CD4-positive, alpha-beta memory T cell (primary cell): ENCODE measurements around the gene PHF20. TPM values are rescaled to one million over a fixed set of nuclear protein-coding genes. Genes with fewer than 3 reads are reported as not detected.
"Not testable (repeated sequence)": the region's sequence is repeated elsewhere in the genome, so short reads cannot be mapped to it uniquely, and the experiment has no call there.

Source experiments
- CTCF ChIA-PET: fragments of 350-600 bp; sonication (Branson Sonifier 250); formaldehyde crosslinking; loops from one replicate; lab custom pipeline; 2021; ENCODE audit warnings: inconsistent platforms; ENCODE audit not compliant: partially characterized antibody; lab: Charles Lee
- POLR2A ChIA-PET: fragments of 350-600 bp; sonication (Branson Sonifier 250); formaldehyde crosslinking; loops from one replicate; lab custom pipeline; 2021; ENCODE audit not compliant: partially characterized antibody; lab: Charles Lee
- DNase-seq, 5 donors: peaks; one replicate each; pipeline versions ENCODE4 v3.0.0 to v3.0.0-alpha.2; 2020 to 2022; ENCODE audit warnings: mixed read lengths in 1 of 5
- H3K27ac ChIP-seq: one replicate; pipeline ENCODE4 v1.7.0; 2013; ENCODE audit warnings: low read depth, low read length
- H3K27me3 ChIP-seq: 2 replicates; pipeline ENCODE4 v1.7.0; 2013; ENCODE audit warnings: mild to moderate bottlenecking, low read length, moderate library complexity; ENCODE audit not compliant: insufficient read depth
- H3K36me3 ChIP-seq: 2 replicates; pipeline ENCODE4 v1.7.0; 2013; ENCODE audit warnings: mild to moderate bottlenecking, low read length, moderate library complexity; ENCODE audit not compliant: insufficient read depth
- H3K4me1 ChIP-seq: 2 replicates; pipeline ENCODE4 v1.7.0; 2013; ENCODE audit warnings: mild to moderate bottlenecking, low read length, moderate library complexity; ENCODE audit not compliant: insufficient read depth
- H3K4me3 ChIP-seq, 2 donors: one replicate each; pipeline ENCODE4 v1.7.0; 2013; ENCODE audit warnings: low read length in 2 of 2, mild to moderate bottlenecking in 1 of 2
- H3K9me3 ChIP-seq, 2 donors: one replicate each; pipeline ENCODE4 v1.7.0; 2013; ENCODE audit warnings: low read length in 2 of 2, control low read depth in 1 of 2; ENCODE audit not compliant: control insufficient read depth in 1 of 2
- H3K27ac Mint-ChIP-seq, 7 donors: one replicate each; pipeline ENCODE4 v1.8.0; 2020 to 2021; ENCODE audit warnings: mixed read lengths in 7 of 7, mild to moderate bottlenecking in 6 of 7, inconsistent platforms in 3 of 7, moderate library complexity in 3 of 7
- H3K27me3 Mint-ChIP-seq, 2 donors: one replicate each; pipeline ENCODE4 v1.8.0; 2020 to 2021; ENCODE audit warnings: mixed read lengths in 2 of 2
- H3K36me3 Mint-ChIP-seq, 2 donors: one replicate each; pipeline ENCODE4 v1.8.0; 2020 to 2021; ENCODE audit warnings: mixed read lengths in 2 of 2, inconsistent platforms in 1 of 2, mild to moderate bottlenecking in 1 of 2
- H3K4me1 Mint-ChIP-seq, 4 donors: one replicate each; pipeline ENCODE4 v1.8.0; 2020 to 2021; ENCODE audit warnings: mixed read lengths in 4 of 4, mild to moderate bottlenecking in 1 of 4
- H3K4me3 Mint-ChIP-seq, 8 donors: one replicate each; pipeline ENCODE4 v1.8.0; 2020 to 2021; ENCODE audit warnings: mixed read lengths in 8 of 8, mild to moderate bottlenecking in 7 of 8, moderate library complexity in 6 of 8, inconsistent platforms in 3 of 8
- H3K9me3 Mint-ChIP-seq, 8 donors: one replicate each; pipeline ENCODE4 v1.8.0; 2020 to 2021; ENCODE audit warnings: mixed read lengths in 8 of 8, mild to moderate bottlenecking in 5 of 8, inconsistent platforms in 3 of 8, moderate library complexity in 1 of 8
- intact Hi-C: fragments of 100-400 bp; cut with micrococcal nuclease; formaldehyde crosslinking; loops from one replicate; pipeline ENCODE4 v1.15.1; 2023
- polyA plus RNA-seq, 2 donors: library from polyadenylated mRNA; unstranded; fragments of 300-500 nt; fragmentation: Illumina TruSeq; gene quantifications; one replicate each; pipeline ENCODE4 v1.2.3, GENCODE V29; 2021
- total RNA-seq, 2 experiments: library from RNA; stranded (reverse); gene quantifications; one replicate each; pipeline ENCODE4 v1.2.3, GENCODE V29; 2021

The PHF20 gene
- total and polyA plus RNA-seq, 4 experiments from 2014 or later: 72.9 to 126 (median 94.2) TPM

DNA sequence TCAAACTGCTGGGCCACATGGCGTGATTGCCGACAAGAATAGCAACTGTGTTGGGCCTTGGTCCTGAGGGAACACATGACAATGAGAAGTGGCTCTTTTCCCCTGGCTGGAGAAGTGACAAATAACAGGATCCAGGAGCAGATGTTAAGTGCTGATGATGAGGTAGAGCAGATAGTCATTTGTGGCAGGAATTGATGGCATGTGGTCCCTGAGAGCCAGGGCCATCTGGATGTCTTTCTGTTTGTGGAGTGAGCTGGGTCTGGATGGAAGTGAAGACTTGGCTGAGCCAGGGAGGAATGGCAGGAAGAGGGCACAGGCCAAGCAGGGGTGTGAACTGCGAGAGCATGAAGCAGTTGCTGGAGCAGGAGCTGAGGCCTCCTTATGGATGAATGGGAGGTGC lies 114.7 kb downstream of the PHF20 start:
- no peaks in the 10 kb centered on the region for H3K4me1 ChIP-seq
- peaks cover 4% of the 10 kb centered on the region for H3K36me3 ChIP-seq
- no peak overlapping the region for H3K4me3 ChIP-seq
- POLR2A ChIA-PET: no interaction called here
- no peaks in the 10 kb centered on the region for H3K9me3 Mint-ChIP-seq
- H3K27ac ChIP-seq: no peak overlapping the region
- peak overlapping the region in 3 of 7 donors; percentile 15 to 80 (median 69) for H3K27ac Mint-ChIP-seq
- H3K27me3 ChIP-seq: no peaks in the 10 kb centered on the region
- H3K36me3 Mint-ChIP-seq: peaks cover 0 to 23% of the 10 kb centered on the region in 2 donors
- no peak overlapping the region for H3K4me3 Mint-ChIP-seq
- no peaks in the 10 kb centered on the region for H3K9me3 ChIP-seq
- intact Hi-C loops: no loop called here
- no peak for DNase-seq
- no peaks in the 10 kb centered on the region for H3K27me3 Mint-ChIP-seq
- peaks cover 4 to 6% (median 6%) of the 10 kb centered on the region in 4 donors for H3K4me1 Mint-ChIP-seq
- CTCF ChIA-PET: interaction anchor here (1.6 to 5.3 kb wide), 2 partner anchors 147 to 423 kb away, joined by 5 to 47 read pairs; no protein-coding TSS in a partner anchor

DNA sequence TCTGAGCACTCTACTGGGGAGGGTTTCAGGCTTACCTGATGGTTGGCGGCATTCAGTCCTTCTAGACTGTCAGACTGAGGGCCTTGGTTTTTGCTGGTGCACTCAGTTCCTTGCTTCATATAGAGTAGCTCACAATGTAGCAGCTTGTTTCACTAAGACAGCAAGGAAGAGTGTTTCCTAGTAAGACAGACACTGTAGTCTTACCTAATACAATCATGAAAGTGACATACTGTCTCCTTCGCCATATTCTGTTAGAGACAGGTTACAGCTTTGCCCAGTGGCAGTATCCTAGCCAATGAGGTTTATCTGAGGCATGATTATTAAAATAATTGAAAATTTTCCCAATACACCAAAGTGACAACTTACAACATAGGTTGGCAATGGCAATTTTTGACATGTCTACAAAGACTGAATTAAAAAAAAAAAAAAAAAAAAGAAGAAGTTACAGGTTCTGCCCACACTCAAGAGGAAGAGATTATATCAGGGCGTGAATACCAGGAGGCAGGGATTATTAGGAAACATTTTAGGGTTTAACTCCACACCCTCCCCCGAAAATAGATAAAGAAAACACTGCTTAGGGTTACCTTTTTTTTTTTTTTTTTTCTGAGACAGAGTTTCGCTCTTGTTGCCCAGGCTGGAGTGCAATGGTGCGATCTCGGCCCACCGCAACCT lies 115.7 kb downstream of the PHF20 start:
- no peak overlapping the region for H3K4me3 Mint-ChIP-seq
- intact Hi-C loops: no loop called here
- H3K27ac ChIP-seq: no peak overlapping the region
- no peak overlapping the region for H3K4me3 ChIP-seq
- no peaks in the 10 kb centered on the region for H3K9me3 ChIP-seq
- no peaks in the 10 kb centered on the region for H3K9me3 Mint-ChIP-seq
- H3K4me1 Mint-ChIP-seq: peaks cover 4 to 6% (median 6%) of the 10 kb centered on the region in 4 donors
- H3K36me3 ChIP-seq: peaks cover 4% of the 10 kb centered on the region
- CTCF ChIA-PET: interaction anchor here (0.6 to 5.3 kb wide), 3 partner anchors 286 to 424 kb away, joined by 3 to 47 read pairs (median 3); no protein-coding TSS in a partner anchor
- POLR2A ChIA-PET: no interaction called here
- no peaks in the 10 kb centered on the region for H3K27me3 ChIP-seq
- no peaks in the 10 kb centered on the region for H3K27me3 Mint-ChIP-seq
- H3K4me1 ChIP-seq: no peaks in the 10 kb centered on the region
- no peak for DNase-seq
- peaks cover 0 to 22% of the 10 kb centered on the region in 2 donors for H3K36me3 Mint-ChIP-seq
- H3K27ac Mint-ChIP-seq: no peak overlapping the region

DNA sequence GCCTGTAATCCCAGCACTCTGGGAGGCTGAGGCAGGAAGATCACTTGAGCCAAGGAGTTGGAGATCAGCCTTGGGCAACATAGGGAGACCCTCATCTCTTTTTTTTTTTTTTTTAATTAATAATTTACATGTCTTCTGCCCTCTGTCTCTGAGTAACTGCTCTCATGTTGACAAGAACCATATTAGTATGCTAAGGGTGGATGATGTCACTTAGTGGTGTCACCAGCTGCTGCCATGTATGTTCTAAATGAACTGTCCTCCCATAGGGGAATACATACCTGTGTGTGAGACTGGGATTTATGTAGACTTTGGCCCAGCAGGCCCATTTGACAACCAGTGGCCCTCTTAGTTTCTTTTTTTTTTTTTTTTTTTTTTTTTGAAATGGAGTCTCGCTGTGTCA lies 116.8 kb downstream of the PHF20 start:
- POLR2A ChIA-PET: no interaction called here
- peak overlapping the region in 1 of 7 donors; percentile 46 for H3K27ac Mint-ChIP-seq
- Histone ChIP-seq H3K9me3 (no peaks in the 10 kb centered on the region), H3K4me1 (no peaks in the 10 kb centered on the region), H3K4me3 (no peak overlapping the region), H3K27me3 (no peaks in the 10 kb centered on the region), H3K27ac (no peak overlapping the region), H3K36me3 (peaks cover 4% of the 10 kb centered on the region)
- CTCF ChIA-PET: interaction anchor here (0.7 kb wide), 1 partner anchor 426 kb away, joined by 3 read pairs; no protein-coding TSS in a partner anchor
- peaks cover 4 to 7% (median 5%) of the 10 kb centered on the region in 4 donors for H3K4me1 Mint-ChIP-seq
- H3K36me3 Mint-ChIP-seq: peaks cover 0 to 21% of the 10 kb centered on the region in 2 donors
- no peaks in the 10 kb centered on the region for H3K9me3 Mint-ChIP-seq
- H3K27me3 Mint-ChIP-seq: no peaks in the 10 kb centered on the region
- no peak overlapping the region for H3K4me3 Mint-ChIP-seq
- intact Hi-C loops: no loop called here
- no peak for DNase-seq

DNA sequence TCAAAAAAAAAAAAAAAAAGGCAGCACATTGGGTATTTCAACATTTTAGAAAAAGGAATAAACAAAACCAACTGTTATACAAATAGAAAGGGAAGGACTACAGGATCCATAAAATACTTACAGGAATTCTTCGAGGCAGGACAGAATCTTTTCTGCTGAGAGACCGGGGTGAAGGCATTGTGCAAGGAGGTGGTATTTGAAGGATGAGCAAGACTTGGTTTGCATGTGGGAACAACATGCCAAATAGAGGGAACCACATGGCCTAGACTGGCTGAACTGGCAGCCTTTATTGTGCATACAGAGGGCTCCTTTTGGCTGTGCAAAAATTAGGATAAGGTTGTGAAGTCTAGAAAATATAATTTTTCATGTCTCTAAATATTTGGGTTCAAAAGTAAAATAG lies 119.6 kb downstream of the PHF20 start:
- POLR2A ChIA-PET: no interaction called here
- intact Hi-C loops: no loop called here
- Histone ChIP-seq H3K4me3 (no peak overlapping the region), H3K36me3 (peaks cover 4% of the 10 kb centered on the region), H3K4me1 (no peaks in the 10 kb centered on the region), H3K9me3 (no peaks in the 10 kb centered on the region), H3K27me3 (no peaks in the 10 kb centered on the region), H3K27ac (no peak overlapping the region)
- Mint-ChIP-seq H3K4me1 (peaks cover 0 to 11% (median 4%) of the 10 kb centered on the region in 4 donors), H3K36me3 (peaks cover 0 to 21% of the 10 kb centered on the region in 2 donors), H3K27ac (peak overlapping the region in 1 of 7 donors; percentile 68), H3K9me3 (no peaks in the 10 kb centered on the region), H3K27me3 (no peaks in the 10 kb centered on the region), H3K4me3 (no peak overlapping the region)
- CTCF ChIA-PET: interaction anchor here (0.7 kb wide), 1 partner anchor 10 kb away, joined by 4 read pairs; no protein-coding TSS in a partner anchor
- no peak for DNase-seq

DNA sequence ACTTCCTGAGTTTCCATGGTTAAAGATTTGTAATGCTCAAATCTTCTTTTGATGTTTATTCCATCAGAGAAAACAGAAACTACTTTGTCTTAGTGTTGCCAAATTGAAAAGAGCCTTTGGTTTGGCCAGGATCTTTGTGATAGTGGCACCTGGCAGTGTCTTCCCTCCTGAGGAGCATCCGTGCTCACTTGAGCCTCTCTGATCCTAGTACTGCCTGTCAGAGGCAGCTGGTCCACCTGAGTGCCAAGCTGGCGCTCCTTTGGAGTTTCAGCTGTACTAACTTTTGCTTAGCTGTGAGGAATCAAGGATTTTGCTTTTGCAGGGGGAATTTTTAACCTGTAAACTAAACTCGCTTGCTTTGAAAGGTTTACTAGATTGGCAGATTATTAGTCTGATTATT lies 121.1 kb downstream of the PHF20 start:
- Mint-ChIP-seq H3K9me3 (no peaks in the 10 kb centered on the region), H3K27me3 (no peaks in the 10 kb centered on the region), H3K4me1 (peaks cover 0 to 10% (median 3%) of the 10 kb centered on the region in 4 donors), H3K27ac (peak overlapping the region in 3 of 7 donors; percentile 22 to 61 (median 59)), H3K4me3 (no peak overlapping the region), H3K36me3 (peaks cover 4 to 19% of the 10 kb centered on the region in 2 donors)
- no peak for DNase-seq
- no peak overlapping the region for H3K4me3 ChIP-seq
- no peaks in the 10 kb centered on the region for H3K27me3 ChIP-seq
- H3K4me1 ChIP-seq: no peaks in the 10 kb centered on the region
- H3K9me3 ChIP-seq: no peaks in the 10 kb centered on the region
- ChIA-PET POLR2A (interaction anchor here (1.5 kb wide), 1 partner anchor 150 kb away, joined by 3 read pairs; no protein-coding TSS in a partner anchor), CTCF (interaction anchor here (1.1 to 1.6 kb wide), 3 partner anchors 18 to 149 kb away, joined by 3 to 5 read pairs (median 3); partner anchors contain the start of gene SCAND1)
- no peak overlapping the region for H3K27ac ChIP-seq
- H3K36me3 ChIP-seq: no peaks in the 10 kb centered on the region
- intact Hi-C loops: no loop called here

DNA sequence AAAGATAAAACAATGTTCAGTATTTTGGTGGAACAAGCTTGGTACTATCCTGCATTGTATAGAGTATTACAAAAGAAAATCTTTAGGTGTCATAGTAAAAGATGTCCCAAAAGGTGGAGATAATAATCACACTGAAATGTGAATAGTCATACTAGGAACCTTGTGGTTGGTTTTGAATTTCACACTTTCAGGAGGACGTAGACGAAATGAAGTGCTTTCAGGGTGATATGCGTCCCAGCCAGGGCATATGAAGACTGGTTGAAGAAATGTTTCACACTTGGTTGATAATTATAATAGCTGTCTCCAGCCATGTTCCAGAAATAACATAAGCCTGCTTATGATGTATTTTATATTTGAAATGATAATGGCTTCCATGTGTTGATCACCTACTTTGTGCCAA lies 122.1 kb downstream of the PHF20 start:
- no peaks in the 10 kb centered on the region for H3K36me3 ChIP-seq
- Mint-ChIP-seq H3K9me3 (no peaks in the 10 kb centered on the region), H3K27me3 (no peaks in the 10 kb centered on the region), H3K4me1 (peaks cover 0 to 9% (median 3%) of the 10 kb centered on the region in 4 donors), H3K36me3 (peaks cover 4 to 21% of the 10 kb centered on the region in 2 donors), H3K4me3 (no peak overlapping the region), H3K27ac (peak overlapping the region in 1 of 7 donors; percentile 64)
- no peaks in the 10 kb centered on the region for H3K9me3 ChIP-seq
- POLR2A ChIA-PET: interaction anchor here (0.8 kb wide), 1 partner anchor 9 kb away, joined by 3 read pairs; no protein-coding TSS in a partner anchor
- CTCF ChIA-PET: interaction anchor here (1.1 to 1.6 kb wide), 3 partner anchors 9 to 60 kb away, joined by 3 to 5 read pairs (median 4); partner anchors contain the start of gene SCAND1
- no peak overlapping the region for H3K4me3 ChIP-seq
- intact Hi-C loops: no loop called here
- DNase-seq: no peak
- no peaks in the 10 kb centered on the region for H3K4me1 ChIP-seq
- no peaks in the 10 kb centered on the region for H3K27me3 ChIP-seq
- no peak overlapping the region for H3K27ac ChIP-seq

DNA sequence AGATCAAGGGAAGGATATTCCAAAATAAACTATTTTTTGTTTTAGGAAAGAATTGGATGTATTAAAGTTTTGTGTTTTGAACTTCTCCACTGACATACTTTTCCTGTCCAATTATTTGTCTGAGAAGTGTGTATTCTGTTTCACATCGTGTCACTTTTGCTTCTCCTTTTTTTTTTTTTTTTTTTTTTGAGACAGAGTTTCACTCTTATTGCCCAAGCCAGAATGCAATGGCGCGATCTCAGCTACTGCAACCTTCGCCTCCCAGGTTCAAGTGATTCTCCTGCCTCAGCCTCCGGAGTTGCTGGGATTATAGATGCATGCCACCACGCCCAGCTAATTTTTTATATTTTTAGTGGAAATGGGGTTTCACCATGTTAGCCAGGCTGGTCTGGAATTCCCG lies 123.7 kb downstream of the PHF20 start:
- H3K27ac Mint-ChIP-seq, H3K27me3 ChIP-seq, H3K9me3 ChIP-seq, H3K9me3 Mint-ChIP-seq, H3K27me3 Mint-ChIP-seq, intact Hi-C loops, POLR2A ChIA-PET, DNase-seq, H3K4me1 Mint-ChIP-seq, H3K4me3 Mint-ChIP-seq, H3K27ac ChIP-seq, H3K4me3 ChIP-seq, H3K4me1 ChIP-seq: not testable (repeated sequence)
- H3K36me3 ChIP-seq: peaks cover 14% of the 10 kb centered on the region
- H3K36me3 Mint-ChIP-seq: peaks cover 15 to 36% of the 10 kb centered on the region in 2 donors
- CTCF ChIA-PET: interaction anchor here (1.2 kb wide), 1 partner anchor 93 kb away, joined by 3 read pairs; no protein-coding TSS in a partner anchor
